DND-41 (cell line): ENCODE measurements around the gene GOLGA8A.

Source experiments
- ATAC-seq: fragments of 200-7000 bp; cut with Tn5 transposase; 3 replicates; pipeline ENCODE4 v1.9.1; 2021; ENCODE audit warnings: low read depth; ENCODE audit not compliant: insufficient read depth
- DNase-seq: peaks from one replicate; pipeline ENCODE4 v3.0.0-alpha.2; 2020
- H2AFZ ChIP-seq: 2 replicates; pipeline ENCODE4 v1.6.0; 2012; ENCODE audit warnings: low read depth, low read length
- H3K27ac ChIP-seq: 2 replicates; pipeline ENCODE4 v1.5.1; 2012; ENCODE audit warnings: low read length, inconsistent platforms
- H3K27me3 ChIP-seq: fragments of 200-600 bp; sonication (generic); 2 replicates; pipeline ENCODE4 v1.6.0; 2012; ENCODE audit warnings: low read length, mild to moderate bottlenecking, inconsistent platforms; ENCODE audit not compliant: insufficient read depth, poor library complexity
- H3K36me3 ChIP-seq: 2 replicates; pipeline ENCODE4 v1.5.1; 2012; ENCODE audit warnings: low read length, inconsistent platforms; ENCODE audit not compliant: insufficient read depth
- H3K4me1 ChIP-seq: 2 replicates; pipeline ENCODE4 v1.5.1; 2012; ENCODE audit warnings: mild to moderate bottlenecking, low read length; ENCODE audit not compliant: insufficient read depth
- H3K4me2 ChIP-seq: 2 replicates; pipeline ENCODE4 v1.6.0; 2012; ENCODE audit warnings: mild to moderate bottlenecking, moderate library complexity, low read length, inconsistent platforms; ENCODE audit not compliant: insufficient read depth
- H3K4me3 ChIP-seq, 2 experiments: fragments of 200-600 bp in 1 of 2; shearing (Covaris generic) in 1 of 2; 2 replicates each; pipeline ENCODE4 v1.5.1; 2012 to 2016; ENCODE audit warnings: inconsistent platforms in 2 of 2, low read length in 2 of 2, mild to moderate bottlenecking in 2 of 2, low read depth in 1 of 2, moderate library complexity in 1 of 2
- H3K79me2 ChIP-seq: 2 replicates; pipeline ENCODE4 v1.6.0; 2012; ENCODE audit warnings: low read length, inconsistent platforms; ENCODE audit not compliant: insufficient read depth
- H3K9ac ChIP-seq: 2 replicates; pipeline ENCODE4 v1.6.0; 2012; ENCODE audit warnings: low read depth, mild to moderate bottlenecking, inconsistent platforms, low read length, moderate library complexity
- H3K9me3 ChIP-seq: 2 replicates; pipeline ENCODE4 v1.5.1; 2012; ENCODE audit warnings: low read length, moderate library complexity, mild to moderate bottlenecking, inconsistent platforms; ENCODE audit not compliant: insufficient read depth, severe bottlenecking
- H4K20me1 ChIP-seq: 2 replicates; pipeline ENCODE4 v1.6.0; 2012; ENCODE audit warnings: low read length; ENCODE audit not compliant: insufficient read depth
- EZH2 ChIP-seq: IDR thresholded peaks from 3 replicates; pipeline ENCODE4 v1.6.1; 2012; ENCODE audit warnings: borderline replicate concordance, low read depth, mild to moderate bottlenecking, moderate library complexity, low read length, inconsistent platforms; ENCODE audit not compliant: severe bottlenecking
- TF ChIP-seq, protein P1 (sequence below): IDR thresholded peaks from 2 replicates; pipeline ENCODE4 v1.5.1; 2012; ENCODE audit warnings: borderline replicate concordance, low read length, moderate library complexity, mild to moderate bottlenecking; ENCODE audit not compliant: poor library complexity, severe bottlenecking; ENCODE audit errors: extremely low read depth

Gene GOLGA8A

DNA sequence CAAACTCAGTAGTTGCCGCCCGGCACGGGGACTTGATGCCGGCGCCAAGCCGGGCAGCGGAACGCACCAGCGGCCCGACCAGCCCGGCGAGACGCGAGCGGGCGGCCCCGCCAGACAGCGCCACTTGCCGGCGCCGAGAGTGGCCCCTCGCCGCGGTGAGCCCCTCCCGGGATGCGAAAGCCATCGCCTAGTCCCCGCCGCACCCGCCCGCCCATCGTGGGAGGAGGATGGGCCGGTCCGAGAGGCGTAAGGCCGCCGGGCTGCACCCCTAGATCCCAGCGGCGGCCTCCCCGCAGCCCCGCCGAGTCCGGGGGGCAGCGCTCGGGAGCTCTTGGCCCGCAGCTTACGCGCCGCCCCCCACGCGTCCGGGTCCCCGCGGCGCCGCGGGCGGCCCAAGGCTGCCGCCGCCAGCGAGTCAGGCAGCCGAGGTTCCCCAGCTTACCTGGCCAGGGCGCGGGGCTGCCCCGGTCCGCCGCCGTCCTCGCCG, 609 bp downstream of the GOLGA8A start:
- H3K27ac ChIP-seq = no peak overlapping the region
- DNase-seq = no peak
- H3K4me1 ChIP-seq = no peaks in the 10 kb centered on the region
- no peak overlapping the region for H3K9ac ChIP-seq
- H3K27me3 ChIP-seq = no peaks in the 10 kb centered on the region
- TF ChIP-seq EZH2 = no peak
- TF ChIP-seq, protein P1, sequence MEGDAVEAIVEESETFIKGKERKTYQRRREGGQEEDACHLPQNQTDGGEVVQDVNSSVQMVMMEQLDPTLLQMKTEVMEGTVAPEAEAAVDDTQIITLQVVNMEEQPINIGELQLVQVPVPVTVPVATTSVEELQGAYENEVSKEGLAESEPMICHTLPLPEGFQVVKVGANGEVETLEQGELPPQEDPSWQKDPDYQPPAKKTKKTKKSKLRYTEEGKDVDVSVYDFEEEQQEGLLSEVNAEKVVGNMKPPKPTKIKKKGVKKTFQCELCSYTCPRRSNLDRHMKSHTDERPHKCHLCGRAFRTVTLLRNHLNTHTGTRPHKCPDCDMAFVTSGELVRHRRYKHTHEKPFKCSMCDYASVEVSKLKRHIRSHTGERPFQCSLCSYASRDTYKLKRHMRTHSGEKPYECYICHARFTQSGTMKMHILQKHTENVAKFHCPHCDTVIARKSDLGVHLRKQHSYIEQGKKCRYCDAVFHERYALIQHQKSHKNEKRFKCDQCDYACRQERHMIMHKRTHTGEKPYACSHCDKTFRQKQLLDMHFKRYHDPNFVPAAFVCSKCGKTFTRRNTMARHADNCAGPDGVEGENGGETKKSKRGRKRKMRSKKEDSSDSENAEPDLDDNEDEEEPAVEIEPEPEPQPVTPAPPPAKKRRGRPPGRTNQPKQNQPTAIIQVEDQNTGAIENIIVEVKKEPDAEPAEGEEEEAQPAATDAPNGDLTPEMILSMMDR = no peak
- no peaks in the 10 kb centered on the region for H3K36me3 ChIP-seq
- H4K20me1 ChIP-seq = no peaks in the 10 kb centered on the region
- H3K4me3 ChIP-seq = no peak overlapping the region
- no peak overlapping the region for H3K4me2 ChIP-seq
- H3K9me3 ChIP-seq = no peaks in the 10 kb centered on the region
- ATAC-seq = no peak
- H3K79me2 ChIP-seq = no peaks in the 10 kb centered on the region
- H2AFZ ChIP-seq = no peak overlapping the region

DNA sequence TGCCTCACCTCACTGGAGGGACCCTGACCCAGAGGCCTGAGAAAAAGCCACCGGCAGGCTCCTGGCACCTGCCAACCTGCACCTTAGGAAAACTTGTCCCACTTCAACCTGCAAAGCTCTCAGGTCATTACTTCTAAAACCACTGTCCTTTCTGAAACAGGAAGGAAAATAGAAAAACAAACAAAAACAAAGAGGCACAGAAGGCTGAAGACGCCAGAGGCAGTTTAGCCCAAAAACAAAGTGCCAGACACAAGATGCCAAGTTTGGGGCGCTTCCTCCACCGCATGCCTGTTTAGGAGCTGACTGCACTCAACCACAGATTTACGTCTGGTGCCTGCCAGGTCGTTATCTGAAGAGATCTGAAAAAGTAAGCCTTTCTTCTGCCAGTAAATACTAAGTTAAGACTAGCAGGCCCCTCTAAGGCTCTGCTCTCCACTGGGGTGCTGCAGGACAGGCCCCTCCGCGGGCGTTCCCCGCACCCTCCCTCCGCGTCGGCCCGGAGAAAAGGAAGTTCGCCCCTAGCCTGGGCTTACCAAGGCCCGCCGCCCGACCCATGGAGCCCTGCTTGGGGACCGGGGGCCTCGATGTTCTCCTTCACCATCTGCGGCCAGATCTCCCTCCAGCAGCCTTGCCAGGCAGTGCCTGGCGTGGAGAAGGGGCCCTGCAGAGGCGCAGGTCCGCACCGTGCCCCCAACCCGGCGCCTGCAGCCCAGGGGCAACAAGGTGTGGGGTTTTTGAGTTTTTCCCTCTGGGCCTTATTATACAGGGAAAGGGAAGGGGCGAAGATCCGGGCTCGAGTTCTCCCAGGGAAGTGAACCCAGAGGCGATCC, 1.3 kb downstream of the GOLGA8A start:
- no peak overlapping the region for H2AFZ ChIP-seq
- H3K9me3 ChIP-seq = no peaks in the 10 kb centered on the region
- no peaks in the 10 kb centered on the region for H3K79me2 ChIP-seq
- DNase-seq (no peak), ATAC-seq (no peak)
- no peak overlapping the region for H3K9ac ChIP-seq
- H3K4me3 ChIP-seq = no peak overlapping the region
- no peak overlapping the region for H3K27ac ChIP-seq
- H3K4me2 ChIP-seq = no peak overlapping the region
- no peaks in the 10 kb centered on the region for H3K4me1 ChIP-seq
- no peak for TF ChIP-seq EZH2
- TF ChIP-seq, protein P1 = no peak
- no peaks in the 10 kb centered on the region for H3K27me3 ChIP-seq
- H3K36me3 ChIP-seq = no peaks in the 10 kb centered on the region
- H4K20me1 ChIP-seq = no peaks in the 10 kb centered on the region

DNA sequence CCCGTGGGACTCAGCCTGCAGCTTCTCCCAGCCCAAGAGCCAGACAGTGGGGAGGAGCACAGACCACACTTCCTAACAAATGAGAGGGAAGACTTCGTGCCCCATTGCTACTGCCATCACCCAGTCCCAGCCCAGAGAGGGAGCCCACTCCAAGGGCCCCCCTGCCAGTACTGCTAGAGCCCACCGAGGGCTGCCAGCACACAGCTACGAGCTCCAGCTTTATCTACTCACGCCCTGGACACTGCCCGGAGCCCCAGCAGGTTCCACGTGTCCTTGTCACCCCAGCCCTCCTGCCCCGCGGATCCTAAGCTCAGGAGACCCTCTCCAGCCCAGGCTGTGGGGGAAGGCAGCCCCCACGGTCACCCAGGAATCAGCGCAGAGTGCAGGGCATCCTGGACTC, 1.9 kb downstream of the GOLGA8A start:
- no peak for DNase-seq
- no peaks in the 10 kb centered on the region for H4K20me1 ChIP-seq
- no peaks in the 10 kb centered on the region for H3K27me3 ChIP-seq
- no peak overlapping the region for H3K27ac ChIP-seq
- no peak overlapping the region for H2AFZ ChIP-seq
- no peaks in the 10 kb centered on the region for H3K9me3 ChIP-seq
- no peak overlapping the region for H3K4me2 ChIP-seq
- no peak for TF ChIP-seq EZH2
- TF ChIP-seq, protein P1 = no peak
- H3K9ac ChIP-seq = no peak overlapping the region
- H3K4me1 ChIP-seq = no peaks in the 10 kb centered on the region
- H3K36me3 ChIP-seq = no peaks in the 10 kb centered on the region
- H3K4me3 ChIP-seq = no peak overlapping the region
- no peaks in the 10 kb centered on the region for H3K79me2 ChIP-seq
- ATAC-seq = no peak
